Left forelimb (tissue), 1 donor: Measurements from ENCODE around the gene GRAMD1C.

Source experiments
- DNase-seq: peaks from one replicate; pipeline ENCODE4 v3.0.0-alpha.2; 2018; ENCODE audit warnings: low spot score

The GRAMD1C gene

DNA sequence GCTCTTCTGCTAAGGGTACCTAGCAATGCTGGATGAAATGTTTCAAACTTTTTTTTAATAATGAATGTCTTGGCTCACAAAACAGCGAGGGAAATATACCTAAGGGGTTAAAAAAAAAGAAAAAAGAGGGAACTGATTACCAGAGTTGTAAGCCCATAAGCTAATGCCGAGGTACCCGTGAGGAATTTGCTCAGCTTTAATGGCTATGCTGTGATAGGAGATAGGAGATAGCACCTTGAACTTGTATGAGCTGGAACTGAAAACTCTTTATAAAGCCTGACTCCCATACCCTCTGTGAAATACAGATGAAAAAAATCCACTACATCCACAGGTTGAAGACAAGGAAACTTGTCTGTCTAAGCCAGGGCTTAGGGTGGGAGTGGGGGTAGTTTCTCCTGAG lies 13.9 kb downstream of the GRAMD1C start:
- DNase-seq, result no peak

DNA sequence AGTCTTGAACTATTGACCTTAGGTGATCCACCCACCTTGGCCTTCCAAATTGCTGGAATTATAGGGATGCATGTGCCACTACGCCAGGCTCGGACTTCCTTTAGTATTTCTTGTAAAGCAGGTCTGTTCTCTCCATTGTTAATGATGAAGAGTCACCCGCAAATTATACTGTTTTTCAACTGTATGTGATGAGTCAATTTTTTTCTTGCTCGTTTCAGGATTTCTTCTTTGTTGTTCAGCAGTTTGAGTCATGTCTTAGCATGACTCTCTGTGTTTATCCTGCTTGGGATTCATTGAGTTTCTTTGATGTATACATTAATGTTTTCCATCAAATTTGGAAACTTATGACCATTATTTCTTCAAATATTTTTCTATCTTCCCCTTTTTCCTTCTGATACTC lies 28.9 kb downstream of the GRAMD1C start:
- DNase-seq, result no peak

DNA sequence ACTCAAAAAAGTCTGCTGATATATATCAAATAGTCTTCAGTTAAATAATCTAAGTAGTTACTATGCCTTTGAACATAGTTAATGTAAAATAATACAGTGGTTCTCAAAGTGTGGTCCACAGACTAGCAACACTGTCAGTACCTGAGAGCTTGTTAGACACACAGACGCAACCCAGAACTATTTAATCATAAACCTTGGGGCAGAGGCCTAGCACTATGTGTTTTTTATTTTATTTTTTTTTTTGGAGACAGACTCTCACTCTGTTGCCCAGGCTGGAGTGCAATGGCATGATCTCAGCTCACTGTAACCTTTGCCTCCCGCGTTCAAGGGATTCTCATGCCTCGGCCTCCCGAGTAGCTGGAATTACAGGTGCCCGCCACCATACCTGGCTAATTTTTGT lies 34.7 kb downstream of the GRAMD1C start:
- no peak for DNase-seq

DNA sequence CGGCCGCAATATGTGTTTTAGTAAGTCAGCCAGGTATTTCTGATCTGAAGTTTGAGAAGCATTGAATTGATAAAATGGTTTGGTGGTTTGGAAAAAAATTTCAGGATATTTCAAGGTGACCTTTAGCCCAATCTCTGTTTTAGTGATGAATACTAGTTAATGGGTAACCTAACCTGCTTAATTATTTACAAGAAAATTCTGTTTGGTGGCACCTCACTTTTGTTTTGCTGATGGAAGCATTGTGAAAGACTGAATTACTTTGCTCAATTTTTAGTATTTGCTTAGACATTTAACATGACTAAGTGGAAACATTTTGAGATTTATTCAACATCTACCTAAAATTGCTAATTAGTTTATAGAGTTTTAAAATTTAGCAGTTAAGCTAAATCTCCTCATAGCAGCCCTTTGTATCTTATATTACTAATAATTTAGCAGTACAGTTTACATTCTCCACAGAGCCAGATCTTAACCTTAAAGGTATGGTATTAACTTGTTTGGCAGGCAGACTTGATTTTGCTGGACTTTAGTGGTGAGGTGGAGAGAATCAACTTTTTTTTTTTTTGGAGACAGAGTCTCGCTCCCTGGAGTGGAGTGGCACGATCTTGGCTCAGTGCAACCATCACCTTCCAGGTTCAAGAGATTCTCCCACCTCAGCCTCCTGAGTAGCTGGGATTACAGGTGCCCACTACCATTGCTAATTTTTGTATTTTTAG lies 35.4 kb downstream of the GRAMD1C start:
- no peak for DNase-seq

DNA sequence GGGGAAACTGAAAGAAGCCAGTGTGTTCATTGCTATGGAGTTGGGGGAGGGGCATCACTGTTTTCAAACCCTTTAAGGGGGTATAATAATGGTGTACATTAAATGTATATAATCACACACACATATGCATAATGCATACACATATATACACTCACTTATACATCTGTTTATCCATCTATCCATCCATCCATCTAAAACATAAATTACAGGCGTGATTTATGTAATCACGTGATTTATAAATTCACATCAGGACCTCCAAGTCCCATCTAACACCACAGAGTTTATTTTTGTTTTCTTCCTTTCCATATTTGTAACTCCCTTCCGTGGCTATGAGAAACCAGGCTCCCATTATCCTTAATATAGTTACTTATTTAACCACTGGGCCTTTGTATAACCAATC lies 39.8 kb downstream of the GRAMD1C start:
- DNase-seq, result no peak

DNA sequence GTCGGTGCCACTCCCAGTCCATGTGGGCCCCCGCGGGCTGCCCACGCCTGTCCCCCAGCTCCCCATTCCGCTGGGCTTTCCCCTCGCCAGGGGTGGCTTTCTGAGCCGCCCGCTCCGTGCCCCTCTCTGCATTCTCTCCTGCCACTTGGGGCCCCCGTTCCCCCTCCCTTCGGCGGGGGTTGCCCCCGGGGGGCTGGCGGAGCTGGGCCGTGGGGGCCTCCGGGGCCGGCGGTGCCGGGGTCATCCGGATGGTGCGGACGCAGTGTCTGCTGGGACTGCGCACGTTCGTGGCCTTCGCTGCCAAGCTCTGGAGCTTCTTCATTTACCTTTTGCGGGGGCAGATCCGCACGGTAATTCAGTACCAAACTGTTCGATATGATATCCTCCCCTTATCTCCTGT lies 46.5 kb downstream of the GRAMD1C start:
- no peak for DNase-seq

DNA sequence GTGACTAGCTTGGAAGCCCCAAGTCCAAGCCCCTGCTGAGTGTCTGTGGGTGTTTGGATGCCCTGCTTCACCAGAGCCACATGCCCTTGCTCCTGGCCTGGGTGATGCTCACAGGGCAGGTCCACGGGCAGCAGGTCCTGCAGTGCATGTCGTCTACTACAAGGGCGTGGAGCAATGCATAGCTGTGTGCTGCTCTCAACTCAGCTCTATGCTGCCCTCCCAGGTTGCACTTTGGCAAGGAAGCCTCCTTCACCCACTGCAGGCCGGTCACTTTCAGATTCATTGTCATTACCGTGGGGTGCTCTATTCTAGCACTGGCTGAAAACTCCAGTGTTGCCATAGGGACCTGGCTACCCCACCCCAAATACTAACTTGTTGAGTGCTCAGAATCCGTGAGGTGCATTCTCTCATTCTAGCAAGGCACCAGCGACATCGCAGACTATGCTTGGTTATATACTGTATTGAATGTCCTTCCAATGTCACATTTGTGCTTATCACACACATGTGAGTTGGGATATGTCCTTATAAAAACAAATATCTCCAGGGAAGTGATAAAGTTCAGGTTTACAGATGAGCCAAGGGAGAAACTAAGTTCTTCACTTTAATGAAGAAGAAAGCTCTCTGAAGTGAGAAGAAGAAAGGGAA lies 51.8 kb downstream of the GRAMD1C start:
- DNase-seq, result no peak

DNA sequence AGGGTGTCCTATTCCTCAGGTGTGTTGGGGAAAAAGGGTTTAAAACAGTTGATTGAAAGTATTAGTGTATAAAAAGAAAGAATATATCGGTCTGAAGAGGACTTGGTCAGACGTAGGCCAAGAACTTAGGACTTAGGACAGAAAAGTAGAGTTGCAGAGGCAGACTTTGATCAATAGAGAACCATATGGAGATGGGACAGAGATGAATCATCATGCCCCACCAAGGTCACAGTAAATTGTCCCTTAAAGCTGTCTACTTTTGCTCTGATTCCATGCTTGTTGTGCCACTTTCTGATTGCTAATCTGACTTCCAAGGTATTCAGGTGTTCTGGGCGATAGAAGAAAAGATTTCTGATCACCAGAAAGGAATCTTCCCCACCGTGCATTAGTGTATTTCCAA lies 56.3 kb downstream of the GRAMD1C start:
- DNase-seq, result no peak

DNA sequence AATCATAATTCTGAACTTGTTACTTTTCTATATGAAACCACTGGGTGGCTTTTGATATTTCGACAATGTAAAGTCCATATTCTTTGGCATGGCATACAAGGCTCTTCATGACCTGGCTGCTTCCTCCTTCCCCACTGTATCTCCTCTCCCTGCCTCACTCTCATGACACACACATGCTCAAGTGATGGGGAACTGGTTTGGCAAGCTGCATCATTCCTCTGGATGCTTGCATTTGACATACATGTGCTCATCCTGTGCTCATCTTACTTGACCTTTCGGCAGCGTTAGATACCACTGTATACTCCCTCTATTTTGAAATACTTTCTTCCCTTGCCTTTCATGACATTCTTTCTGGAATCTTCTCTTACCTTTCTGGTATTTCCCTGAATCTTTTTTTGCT lies 57.4 kb downstream of the GRAMD1C start:
- DNase-seq, result no peak

DNA sequence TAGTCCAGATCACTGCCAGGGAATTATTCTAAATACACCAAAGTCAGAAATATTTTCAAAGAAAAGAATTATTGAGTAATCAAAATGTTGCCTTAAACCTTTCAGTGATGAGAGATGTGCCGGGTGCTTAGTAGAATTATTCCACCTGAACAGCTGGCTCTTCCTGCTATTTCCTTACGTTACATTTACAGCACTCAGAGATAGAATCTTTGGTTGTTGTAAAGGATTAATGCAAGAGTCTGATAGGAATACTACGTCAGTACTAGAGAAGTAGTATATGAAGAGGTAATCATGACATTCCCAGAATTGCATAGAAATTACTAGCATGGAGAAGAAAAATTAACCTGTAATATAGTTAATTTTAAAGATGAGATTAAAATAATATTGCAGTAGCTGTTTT lies 58.3 kb downstream of the GRAMD1C start:
- no peak for DNase-seq

DNA sequence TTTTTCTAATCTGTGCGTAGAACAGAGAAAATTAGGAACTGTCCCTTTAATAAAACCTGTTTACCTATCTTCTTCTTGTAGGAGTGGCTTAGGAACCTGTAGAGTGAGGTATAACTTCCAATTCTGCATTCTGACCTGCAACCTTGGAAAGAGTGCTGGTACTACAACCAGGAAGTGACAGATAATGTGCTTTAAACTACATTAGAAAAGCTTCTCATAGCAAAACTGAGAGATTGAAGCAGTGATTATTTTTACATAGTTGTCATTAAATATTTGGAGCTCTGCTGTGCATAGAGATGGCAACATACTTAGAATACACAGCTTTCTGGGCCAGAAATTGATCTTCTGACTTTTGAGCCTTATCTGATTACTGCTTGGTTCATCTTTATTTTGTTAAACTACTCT lies 58.8 kb downstream of the GRAMD1C start:
- no peak for DNase-seq

DNA sequence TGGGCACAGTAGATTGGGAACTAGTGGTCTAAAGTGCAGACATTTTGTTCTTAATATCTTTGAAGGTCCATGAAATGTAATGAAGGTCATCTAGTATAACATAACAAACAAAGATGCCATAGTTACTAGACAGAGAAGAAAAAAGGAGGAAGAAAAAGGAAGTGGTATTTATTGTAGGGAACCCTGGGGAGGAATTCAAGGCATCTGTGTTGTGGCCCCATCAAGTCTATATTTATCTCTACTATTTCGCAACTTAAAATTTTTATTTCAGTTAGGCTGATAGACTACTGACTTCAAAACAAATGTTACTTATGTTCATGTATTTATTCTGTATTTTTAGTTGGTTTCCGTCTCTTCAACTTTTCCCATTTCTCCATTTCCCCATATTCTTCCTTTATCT lies 60.3 kb downstream of the GRAMD1C start:
- no peak for DNase-seq

DNA sequence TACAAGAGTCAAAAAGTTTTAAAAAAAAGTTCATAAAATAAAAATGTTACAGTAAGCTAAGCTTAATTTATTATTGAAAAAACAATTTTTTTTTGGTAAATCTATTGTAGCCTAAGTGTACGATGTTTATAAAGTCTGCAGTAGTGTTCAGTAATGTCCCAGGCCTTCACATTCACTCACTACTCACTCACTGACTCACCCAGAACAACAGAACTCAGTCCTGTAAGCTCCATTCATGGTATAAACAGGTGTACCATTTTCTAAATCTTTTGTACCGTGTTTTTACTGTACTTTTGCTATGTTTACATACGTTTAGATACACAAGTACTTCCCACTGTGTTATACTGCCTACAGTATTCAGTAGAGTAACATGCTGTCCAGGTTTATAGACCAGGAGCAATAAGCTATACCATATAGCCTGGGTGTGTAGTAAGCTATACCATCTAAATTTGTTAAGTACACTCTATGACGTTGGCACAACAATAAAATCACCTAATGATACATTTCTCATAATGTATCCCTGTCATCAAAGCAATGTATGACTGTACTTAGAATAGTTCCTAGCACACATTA lies 68.1 kb downstream of the GRAMD1C start:
- no peak for DNase-seq

DNA sequence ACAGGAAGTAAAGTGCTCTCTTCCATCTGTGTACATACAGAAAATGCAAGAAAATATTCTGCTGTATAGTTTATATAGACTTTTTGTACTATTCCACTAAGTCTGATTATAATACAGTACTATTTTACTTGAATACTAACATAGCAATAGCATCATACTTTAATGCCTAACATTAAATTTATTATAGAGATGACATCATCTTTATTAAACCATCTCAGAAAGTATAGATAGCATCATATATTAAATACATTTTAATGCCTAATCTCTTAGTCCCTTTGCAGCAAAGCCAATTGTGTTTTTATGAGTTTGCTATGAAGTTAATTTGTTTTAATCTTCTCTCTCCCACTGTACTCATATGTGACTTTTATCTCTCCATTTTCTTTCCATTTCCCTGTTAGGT lies 69.5 kb downstream of the GRAMD1C start:
- DNase-seq, result no peak

DNA sequence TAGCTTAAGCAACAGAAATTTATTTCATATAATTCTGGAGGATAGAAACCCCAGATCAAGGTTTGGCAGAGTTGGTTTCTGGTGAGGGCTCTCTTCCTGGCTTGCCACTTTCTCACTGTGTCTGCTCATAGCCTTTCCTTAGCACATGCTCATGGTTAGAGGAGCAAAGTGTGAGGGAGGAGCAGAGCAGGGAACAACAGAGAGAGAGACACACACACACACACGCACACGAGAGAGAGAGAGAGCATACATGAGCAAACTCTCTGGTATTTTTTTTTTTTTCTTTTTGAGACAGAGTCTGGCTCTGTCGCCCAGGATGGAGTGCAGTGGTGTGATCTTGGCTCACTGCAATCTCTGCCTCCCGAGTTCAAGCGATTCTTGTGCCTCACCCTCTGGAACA lies 72.4 kb downstream of the GRAMD1C start:
- no peak for DNase-seq

DNA sequence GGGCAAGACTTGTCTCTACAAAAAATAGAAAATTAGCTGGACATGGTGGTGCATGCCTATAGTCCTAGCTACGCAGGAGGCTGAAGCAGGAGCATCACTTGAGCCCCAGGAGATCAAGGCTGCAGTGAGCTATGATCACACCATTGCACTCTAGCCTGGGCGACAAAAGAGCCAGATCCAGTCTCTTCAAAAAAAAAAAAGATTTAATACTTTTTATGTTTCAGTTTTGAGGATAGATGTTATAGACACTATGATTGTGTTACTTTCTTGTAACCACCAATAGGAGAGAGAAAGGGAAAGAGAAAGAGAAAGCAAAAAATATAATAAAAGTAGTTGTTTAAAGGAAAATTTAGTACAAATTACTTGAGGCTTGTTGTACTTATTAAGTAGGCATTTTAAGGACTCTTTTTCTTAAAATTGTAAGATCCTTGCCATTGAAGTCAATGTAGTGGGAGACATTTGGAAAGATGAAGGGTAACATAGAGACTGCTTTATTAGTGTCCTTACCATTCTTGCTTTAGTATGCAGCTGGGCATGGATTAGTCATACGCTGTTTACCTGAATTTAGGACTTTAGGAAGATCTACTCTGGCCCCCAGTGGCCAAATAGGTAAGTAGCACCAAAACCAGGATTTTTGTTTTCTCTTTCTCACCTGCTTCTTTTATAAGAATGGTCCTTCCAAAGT lies 74.1 kb downstream of the GRAMD1C start:
- no peak for DNase-seq

DNA sequence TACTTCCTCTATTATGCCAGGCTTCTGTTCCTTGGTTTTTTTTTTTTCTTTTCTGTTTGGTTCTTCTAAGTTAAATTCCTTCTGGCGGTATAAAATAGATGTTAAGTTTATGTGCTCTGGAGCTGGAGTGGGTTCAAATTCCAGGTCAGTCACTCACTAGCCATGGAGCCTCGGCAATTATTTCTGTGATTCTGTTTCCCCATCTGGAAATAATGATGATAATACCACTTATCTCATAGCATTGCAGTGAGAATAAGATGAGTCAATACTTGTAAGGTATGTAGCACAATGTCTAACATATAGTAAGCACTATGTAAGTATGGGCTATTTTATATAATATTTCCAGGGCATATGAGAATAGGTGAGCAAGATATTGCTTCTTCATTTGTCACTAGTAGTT lies 76.1 kb downstream of the GRAMD1C start:
- no peak for DNase-seq

DNA sequence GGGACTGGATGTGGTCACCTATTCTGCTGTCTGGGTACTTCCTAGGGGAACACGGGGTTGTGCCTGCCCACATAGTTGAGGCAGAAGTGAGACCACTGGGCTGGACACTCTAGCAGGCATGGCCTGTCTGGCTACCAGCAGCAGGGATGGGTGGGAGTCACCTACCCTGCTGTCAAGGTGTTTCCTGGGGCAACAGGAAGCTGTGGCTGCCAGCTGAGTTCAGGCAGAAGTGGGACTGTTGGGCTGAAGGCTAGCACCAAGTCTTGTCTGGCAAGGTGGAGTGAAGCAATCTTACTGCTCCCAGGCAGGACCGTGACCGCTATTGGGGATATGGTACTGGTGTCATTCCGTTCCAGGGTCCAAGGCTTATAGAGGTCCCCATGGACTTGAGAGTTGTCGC lies 89.0 kb downstream of the GRAMD1C start:
- DNase-seq, result no peak

DNA sequence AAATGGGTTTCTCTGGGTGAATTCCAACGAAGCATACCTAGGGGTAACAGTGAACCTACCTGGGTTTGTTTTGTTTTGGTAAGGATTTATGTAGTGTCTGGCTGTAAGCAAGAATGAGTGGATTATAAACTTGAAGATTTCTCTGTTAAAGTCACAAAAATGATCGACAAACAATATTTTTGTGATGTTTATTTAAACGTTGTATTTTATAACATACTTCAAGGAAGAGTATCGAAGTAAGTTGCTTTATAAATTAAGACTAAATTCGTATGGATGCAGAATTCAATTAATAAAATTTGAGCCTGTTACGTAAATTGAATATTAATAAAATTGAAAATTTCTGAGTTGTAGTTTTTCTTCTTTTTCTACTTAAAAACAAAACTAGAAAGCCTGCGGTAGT lies 108.2 kb downstream of the GRAMD1C start:
- DNase-seq, result no peak

DNA sequence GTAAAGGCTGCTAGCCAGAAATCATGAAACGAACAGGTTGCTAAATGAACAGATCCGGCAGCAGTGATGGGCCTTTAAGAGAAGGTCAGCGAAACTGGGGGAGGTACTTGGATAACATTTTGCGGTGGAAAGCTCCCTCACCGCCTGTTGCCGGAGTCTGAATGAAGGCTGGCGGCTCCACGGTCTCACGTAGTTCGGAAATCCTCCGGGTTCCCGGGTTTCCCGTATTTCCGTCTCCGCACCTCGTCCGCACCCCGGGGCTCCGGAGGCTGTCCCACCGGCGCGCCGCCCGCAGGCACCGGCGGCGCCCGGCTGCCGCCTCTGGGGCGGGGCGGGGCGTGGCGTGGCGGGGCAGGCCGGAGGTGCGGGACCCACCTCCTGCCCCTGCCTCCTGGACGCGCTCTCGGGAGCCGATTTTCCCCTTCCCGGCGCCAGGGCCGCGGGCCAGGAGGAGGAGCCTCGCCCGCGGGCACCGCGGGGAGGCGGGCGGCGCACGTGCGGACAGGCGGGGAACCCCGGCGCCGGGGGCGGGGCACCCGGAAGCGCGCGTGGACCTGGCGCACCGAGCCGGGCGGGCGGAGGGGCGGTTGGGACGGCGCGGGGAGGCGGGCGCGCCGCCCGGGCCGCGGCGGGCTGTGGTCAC lies 108.9 kb downstream of the GRAMD1C start, which contains the start of gene ZDHHC23:
ZDHHC23 (plus strand) TSS at position 642 of the 643 bp plus-strand sequence. CDS start 790 bp downstream, outside the sequence.
- peak; percentile 70 for DNase-seq

DNA sequence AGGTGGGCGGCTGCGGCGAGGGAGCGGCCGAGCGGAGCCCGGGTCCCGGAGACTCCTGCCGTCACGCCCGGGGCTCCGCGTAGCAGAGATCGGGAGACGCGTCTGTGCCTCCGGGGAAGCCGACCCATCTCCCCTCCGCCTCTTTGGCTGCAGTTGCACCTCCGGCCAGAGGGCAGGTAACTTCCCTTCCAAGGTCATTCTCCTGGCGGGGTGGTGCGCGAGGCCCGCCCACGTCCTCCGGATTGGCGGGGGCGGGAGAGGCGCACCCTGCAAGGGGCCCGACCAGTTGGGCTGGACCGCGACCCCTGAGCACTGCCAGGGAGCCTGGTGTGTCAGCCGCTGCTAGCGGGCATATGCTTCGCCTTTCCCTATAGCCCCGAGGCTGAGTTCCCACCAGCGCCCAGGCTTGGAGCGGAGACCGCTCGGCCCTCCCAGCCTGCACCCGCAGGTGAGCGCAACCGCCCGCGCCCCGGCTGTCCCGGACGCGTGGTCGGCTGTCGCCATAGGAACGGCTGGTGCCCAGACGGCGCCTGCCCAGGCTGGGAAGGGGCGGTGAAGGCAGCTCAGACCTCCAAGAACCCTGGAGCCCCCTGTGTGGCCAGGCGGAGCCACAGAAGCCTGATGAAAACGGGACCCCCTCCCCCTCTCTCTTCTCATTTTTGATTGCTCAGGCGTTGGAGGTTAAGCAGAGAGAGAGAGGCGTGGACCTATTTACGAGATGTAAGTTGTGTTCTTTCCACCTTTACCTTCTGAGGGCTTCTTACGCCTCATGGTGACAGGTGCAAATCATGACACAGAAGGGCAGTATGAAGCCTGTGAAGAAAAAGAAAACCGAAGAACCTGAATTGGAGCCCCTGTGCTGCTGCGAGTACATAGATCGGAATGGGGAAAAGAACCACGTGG lies 109.7 kb downstream of the GRAMD1C start:
- DNase-seq, result no peak
